ENCODE measurements around the gene DHFR2.
"Not testable (repeated sequence)": the region's sequence is repeated elsewhere in the genome, so short reads cannot be mapped to it uniquely, and the experiment has no call there.

Gene DHFR2

DNA sequence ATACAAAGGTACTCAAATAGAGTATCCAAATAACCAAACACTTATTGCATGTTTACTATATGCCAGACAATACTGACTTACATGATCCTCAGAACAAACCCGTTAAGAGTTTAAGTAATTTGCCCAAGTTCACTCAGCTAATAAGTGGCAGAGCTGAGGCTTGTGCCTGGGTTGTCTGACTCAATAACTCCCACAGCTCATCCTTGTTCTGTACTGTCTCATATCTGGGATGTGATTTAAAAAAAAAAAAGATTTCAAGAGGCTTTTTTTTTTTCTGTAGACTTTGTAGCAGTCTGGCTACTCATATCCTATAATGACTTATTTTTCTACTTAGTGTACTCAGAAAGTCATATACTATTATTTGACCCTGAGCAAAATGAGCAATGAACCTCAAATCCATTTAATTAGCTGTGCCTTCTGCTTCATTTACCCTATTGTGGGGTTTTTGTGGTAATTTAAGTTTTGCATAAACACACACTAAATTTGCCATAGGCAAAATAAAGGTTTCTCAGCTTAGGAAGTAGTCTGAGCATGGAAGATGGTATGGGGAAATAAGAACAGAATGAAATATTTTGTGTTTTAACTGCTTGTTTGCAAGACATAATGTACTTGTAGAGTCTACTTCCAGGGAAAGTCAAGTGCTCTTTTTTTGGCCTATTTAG lies 3.2 kb upstream of the DHFR2 start:
- no peak for DNase-seq (ENCODE audit: low read depth, low spot score)

DNA sequence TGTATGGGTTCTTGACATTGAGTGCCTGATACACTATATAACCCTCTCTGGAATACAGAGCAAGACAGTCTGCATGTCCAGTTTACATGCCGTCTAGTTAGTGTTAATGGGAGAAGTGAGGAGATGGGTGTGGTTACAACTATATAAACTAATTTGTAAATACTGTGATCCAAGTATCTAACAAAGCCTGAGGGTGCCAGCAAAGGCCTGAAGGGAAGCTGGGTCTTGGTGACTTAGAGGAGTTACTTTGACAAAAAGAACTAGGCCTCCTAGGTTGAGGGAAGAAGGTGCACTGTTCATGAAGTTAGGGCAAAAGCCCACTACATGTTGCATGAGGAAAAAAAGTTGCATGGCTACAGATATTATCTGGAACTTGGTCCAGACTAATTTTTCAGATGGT lies 2.4 kb upstream of the DHFR2 start:
- DNase-seq (ENCODE audit: low read depth, low spot score), result no peak

DNA sequence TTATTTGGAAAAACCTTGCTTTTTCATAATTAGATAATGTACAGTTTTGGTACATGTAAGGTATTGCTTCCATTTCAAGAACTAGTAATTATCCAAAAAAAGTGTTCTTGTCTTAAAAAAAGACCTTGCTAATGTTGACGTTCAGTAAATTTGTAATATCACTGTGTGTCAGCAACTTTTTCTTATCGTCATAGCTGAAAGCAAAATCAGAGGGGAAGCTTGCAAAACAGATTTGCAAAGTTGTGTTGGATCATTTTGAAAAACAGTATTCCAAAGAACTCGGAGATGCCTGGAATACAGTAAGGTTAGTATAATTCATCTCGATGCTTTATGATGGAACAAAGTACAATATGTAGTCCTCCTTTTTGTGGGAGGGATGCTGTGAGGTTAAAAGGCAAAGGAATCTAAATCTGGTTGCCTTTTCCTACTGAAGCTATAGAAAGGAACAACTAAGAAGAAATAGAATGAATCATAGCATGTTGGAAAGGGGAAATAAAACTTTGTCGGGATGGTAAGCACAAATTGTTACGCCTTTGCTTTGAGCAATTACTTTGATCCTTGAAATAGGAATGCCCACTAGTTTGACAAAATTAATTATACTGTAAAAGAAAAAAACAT lies 1.6 kb upstream of the DHFR2 start:
- DNase-seq (ENCODE audit: low read depth, low spot score), result no peak

DNA sequence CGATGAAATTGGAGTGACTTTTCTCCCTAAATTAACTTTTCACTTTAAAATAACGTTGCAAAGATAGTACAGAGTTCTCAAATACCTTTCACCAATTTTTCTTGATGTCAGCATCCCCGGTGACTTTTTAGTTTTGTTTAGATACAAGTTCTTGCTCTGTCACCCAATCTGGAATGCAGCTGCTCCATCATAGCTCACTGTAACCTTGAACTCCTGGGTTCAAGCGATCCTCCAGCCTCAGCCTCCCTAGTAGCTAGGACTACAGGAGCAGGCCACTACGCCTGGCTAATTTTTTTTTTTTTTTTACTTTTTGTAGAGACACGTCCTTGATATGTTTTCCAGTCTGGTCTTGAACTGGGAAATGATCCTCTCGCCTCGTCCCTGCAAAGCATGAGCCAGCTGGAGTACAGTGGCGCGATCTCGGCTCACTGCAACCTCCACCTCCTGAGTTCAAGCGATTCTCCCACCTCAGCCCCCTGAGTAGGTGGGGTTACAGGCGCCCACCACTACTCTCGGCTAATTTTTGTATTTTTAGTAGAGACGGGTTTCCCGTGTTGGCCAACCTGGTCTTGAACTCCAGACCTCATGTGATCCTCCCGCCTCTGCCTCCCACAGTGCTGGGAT lies 892 bp upstream of the DHFR2 start:
- no peak for DNase-seq (ENCODE audit: low read depth, low spot score)

DNA sequence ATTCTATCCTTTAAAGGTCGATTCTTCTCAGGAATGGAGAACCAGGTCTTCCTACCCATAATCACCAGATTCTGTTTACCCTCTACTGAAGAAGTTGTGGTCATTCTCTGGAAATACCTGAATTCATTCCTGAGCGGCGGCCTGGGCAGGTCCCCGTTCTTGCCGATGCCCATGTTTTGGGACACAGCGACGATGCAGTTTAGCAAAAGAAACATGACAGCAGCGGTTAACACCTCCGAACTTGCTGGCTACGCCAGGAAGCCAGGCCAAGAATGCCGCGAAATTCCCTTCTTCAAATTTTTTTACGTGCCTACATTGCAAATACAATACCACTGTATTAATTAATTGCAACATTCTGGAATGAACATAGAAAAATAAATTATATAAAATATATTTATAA lies 1.4 kb downstream of the DHFR2 start:
- DNase-seq (ENCODE audit: low read depth, low spot score), result no peak

- DNase-seq (ENCODE audit: low read depth, low spot score), result no peak
Observed at GRCh38 chr3:94050546-94050945, 12.2 kb downstream of the DHFR2 start.

- no peak for DNase-seq (ENCODE audit: low read depth, low spot score)
Observed at GRCh38 chr3:94049267-94049666, 13.4 kb downstream of the DHFR2 start.

DNA sequence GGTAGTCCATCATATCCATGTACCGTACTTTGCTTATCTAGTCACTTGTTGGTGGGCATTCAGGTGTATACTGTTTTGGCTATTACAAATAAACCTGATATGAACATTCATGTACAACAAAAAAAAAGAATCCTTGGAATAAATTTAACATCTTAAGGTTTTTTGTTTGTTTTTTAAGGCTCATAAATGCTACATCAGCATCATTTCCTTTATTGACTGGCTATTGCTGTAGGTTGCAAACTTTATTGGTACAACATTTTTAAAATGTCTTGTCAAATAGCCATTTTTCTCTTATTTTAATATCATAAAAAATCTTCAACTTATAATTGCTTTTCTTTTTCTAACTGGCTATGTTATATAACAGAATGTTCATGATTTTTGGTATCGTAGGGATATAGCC lies 16.2 kb downstream of the DHFR2 start:
- no peak for DNase-seq (ENCODE audit: low read depth, low spot score)

DNA sequence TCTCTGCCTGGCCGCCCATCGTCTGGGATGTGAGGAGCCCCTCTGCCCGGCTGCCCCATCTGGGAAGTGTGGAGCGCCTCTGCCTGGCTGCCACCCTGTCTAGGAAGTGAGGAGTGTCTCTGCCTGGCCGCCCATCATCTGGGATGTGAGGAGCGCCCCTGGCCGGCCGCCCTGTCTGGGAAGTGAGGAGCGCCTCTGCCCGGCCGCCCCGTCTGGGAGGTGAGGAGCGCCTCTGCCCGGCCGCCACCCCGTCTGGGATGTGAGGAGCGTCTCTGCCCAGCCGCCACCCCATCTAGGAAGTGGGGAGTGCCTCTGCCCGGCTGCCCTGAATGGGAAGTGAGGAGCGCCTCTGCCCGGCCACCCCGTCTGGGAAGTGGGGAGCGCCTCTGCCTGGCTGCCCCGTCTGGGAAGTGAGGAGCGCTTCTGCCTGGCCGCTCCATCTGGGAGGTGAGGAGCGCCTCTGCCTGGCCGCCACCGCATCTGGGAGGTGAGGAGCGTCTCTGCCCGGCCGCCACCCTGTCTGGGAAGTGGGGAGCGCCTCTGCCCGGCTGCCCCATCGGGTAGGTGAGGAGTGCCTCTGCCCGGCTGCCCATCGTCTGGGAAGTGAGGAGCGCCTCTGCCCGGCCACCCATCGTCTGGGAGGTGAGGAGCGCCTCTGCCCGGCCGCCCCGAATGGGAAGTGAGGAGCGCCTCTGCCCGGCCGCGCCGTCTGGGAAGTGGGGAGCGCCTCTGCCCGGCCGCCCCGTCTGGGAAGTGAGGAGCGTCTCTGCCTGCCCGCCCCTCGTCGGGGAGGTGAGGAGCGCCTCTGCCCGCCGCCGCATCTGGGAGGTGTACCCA lies 18.4 kb downstream of the DHFR2 start:
- DNase-seq (ENCODE audit: low read depth, low spot score), result not testable (repeated sequence)

DNA sequence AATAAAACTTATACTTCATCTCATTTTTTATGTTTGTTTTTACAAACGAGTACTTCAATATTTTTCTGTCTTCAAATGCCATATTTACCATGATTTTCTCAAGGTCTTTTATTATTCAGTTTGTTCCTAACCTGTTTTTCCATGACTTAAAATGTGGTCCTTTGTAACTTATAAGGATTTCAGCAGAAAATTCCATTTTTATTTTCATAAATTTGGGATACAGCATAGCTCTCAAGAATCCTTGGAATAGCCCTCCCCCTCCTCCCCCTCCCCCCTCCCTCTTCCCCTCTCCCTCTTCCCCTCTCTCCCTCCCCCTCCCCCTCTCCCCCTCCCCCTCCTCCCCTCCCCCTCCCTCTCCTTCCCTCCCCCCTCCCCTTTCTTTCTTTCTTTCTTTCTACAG lies 19.4 kb downstream of the DHFR2 start:
- DNase-seq (ENCODE audit: low read depth, low spot score), result no peak

DNA sequence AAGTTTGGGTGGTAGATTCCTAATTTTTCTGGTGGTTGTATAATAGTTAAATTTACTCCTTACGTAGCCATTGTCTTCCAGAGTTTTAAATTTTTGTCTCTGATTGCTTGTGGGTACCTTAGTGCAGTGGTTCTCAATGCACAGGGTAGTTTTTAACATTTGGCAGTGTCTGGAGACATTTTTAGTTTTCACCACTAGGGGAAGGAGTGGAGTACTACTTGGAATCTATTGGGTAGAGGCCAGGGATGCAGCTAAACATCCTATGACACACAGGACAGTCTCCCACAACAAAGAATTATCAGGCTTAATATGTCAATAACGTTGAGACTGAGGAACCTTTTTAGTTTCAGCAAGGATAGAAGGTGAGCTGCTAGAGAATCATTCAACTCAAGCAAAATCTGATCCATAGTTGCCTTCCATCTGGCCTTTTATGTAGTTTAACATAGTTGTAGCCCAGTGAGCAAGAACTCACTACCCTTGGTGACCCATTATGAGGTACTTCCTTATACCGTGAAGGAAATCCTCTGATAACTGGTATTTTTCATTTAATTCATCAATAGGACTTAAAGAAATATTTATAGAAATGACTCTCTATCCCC lies 25.7 kb downstream of the DHFR2 start:
- no peak for DNase-seq (ENCODE audit: low read depth, low spot score)

DNA sequence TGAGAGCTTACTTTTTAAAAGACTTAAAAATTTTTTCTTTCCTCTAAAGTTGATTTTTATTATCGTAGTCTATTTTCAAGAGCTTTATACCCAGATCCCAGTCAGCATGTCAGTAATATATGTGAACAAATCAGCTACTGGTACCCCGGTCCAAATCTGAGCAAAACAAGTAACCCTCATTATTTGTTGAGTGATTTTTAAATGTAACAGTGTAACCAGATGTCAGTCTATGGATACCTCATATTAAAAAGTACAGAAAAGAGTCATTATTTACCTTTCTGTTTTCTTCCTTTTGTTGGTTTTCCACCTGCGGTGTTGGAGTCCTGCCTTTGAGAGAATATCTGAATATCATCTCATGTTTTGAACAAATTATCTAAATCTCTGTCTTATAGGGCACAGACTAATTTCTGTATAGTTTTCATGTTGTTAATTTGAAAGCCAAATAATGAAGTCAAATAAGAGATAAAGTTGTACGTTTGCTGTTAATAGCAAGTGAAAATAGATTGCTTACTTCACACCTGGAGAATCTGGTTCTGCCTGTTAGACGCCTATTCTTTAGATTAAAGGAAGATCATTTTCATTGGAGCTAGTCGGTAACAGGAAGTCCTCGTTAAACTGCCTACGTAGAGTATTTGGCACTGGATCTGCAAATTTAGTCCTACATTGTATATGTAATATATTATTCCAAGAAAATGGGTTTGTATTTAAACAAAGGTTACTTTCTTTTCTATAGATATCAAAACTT lies 34.5 kb downstream of the DHFR2 start, which contains the start of gene STX19:
Gene STX19, minus strand, starts transcription at position 505 of the 745 bp plus-strand sequence. CDS start 13,328 bp downstream, outside the sequence.
- DNase-seq (ENCODE audit: low read depth, low spot score), result no peak

- no peak for DNase-seq (ENCODE audit: low read depth, low spot score)
Observed at GRCh38 chr3:94026623-94027022, 36.1 kb downstream of the DHFR2 start.

DNA sequence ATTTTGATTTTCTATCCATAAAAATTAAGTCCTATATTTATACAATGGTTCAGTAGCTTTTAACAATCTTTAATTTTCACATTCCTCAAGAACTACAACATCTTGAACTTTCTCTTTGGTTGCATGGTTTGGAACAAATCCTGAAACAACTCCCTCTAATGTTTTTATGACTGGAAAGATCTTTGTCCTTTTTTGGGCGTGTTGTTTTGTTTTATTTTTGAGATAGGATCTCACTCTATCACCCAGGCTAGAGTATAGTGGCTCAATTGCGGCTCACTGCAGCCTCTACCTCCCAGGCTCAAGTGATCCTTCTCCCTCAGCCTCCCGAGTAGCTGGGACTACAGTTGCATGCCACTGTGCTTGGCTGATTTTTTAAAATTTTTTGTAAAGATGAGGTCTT lies 38.3 kb downstream of the DHFR2 start:
- DNase-seq (ENCODE audit: low read depth, low spot score), result no peak

DNA sequence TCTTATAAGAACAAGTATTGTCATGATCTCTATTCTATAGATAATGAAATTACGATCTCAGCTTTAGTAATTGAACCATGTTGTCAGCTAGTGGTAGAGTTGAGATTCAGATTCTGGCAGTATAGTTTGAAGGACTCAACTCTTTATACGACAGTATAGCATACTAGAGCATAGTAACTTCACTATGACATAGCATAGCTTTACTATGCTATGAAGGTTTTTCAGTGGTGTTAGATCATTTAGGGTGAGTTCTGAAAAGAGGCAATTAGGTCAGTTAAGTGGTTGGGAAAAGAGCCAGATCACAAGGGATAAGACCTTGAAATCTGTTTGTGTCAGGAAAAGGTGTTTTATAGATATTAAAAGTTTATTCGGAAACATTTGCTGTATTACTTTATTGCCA lies 42.4 kb downstream of the DHFR2 start:
- DNase-seq (ENCODE audit: low read depth, low spot score), result no peak

GRCh38 chr3:94019659-94020058 lies 43.1 kb downstream of the DHFR2 start:
- no peak for DNase-seq (ENCODE audit: low read depth, low spot score)

- no peak for DNase-seq (ENCODE audit: low read depth, low spot score)
Observed at GRCh38 chr3:94015025-94015424, 47.7 kb downstream of the DHFR2 start.

GRCh38 chr3:94012185-94012584 lies 50.5 kb downstream of the DHFR2 start:
- DNase-seq (ENCODE audit: low read depth, low spot score), result no peak

DNA sequence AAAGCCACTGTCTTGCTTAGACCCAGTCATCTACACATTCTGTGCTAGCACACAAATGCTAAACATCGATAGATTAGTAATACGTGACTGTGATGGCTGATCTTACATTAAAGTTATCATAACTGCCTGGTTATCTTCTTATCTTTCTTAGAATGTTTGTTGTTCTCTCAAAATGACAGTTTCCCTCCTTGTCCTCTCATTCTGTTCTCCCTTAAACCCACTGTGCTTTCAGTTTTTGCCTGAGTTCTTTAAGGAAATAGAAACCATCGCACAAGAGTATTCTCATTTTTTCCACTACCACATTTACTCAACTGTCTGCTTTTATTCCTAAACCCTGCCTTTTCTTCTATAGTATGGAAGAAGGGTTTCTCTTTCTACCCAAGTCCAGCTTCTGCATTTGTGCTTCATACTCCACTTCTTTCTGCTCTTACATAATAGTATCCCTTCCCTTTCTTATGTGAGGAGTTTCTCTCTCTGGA lies 51.4 kb downstream of the DHFR2 start:
- no peak for DNase-seq (ENCODE audit: low read depth, low spot score)

DNA sequence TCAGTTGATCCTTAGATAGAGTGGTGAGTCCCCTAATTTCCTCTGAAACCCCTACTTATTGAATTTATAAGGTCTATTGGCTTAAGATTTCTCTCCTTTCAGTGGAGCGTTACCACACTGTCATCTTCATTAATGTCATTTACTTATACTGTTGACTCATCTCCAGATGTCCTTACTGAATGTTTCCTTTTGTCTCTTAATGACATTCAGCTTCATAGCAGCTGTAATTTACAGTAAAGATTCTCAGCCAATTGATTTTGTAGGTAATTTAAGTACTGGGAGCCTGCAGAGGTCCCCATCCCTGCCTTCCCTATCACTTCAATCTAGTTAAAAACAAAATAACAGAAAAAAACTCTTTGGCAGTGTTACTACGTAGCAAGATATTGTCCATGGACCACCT lies 53.1 kb downstream of the DHFR2 start:
- no peak for DNase-seq (ENCODE audit: low read depth, low spot score)

- no peak for DNase-seq (ENCODE audit: low read depth, low spot score)
Observed at GRCh38 chr3:94008253-94008652, 54.5 kb downstream of the DHFR2 start.
